ENCODE results near the gene CENPV.
"Not testable (repeated sequence)": the region's sequence is repeated elsewhere in the genome, so short reads cannot be mapped to it uniquely, and the experiment has no call there.

Gene CENPV

GRCh38 chr17:16314859-16315258 is 38.4 kb downstream of the CENPV start:
- DNase-seq (ENCODE audit: low read depth), result no peak
- H3K4me3 ChIP-seq (ENCODE audit: control insufficient read depth, low read depth, low read length), result no peak overlapping the region
- no peak for TF ChIP-seq CTCF (IDR thresholded peaks at IDR 0.05; ENCODE audit: control insufficient read depth, insufficient read depth, low read depth, low read length, missing control alignments)

- no peak for DNase-seq (ENCODE audit: low read depth)
- H3K4me3 ChIP-seq (ENCODE audit: control insufficient read depth, low read depth, low read length), result no peak overlapping the region
- TF ChIP-seq CTCF (IDR thresholded peaks at IDR 0.05; ENCODE audit: control insufficient read depth, insufficient read depth, low read depth, low read length, missing control alignments), result no peak
Measured at GRCh38 chr17:16314189-16314588, 39.1 kb downstream of the CENPV start.

- no peak overlapping the region for H3K4me3 ChIP-seq (ENCODE audit: control insufficient read depth, low read depth, low read length)
- TF ChIP-seq CTCF (IDR thresholded peaks at IDR 0.05; ENCODE audit: control insufficient read depth, insufficient read depth, low read depth, low read length, missing control alignments), result no peak
- DNase-seq (ENCODE audit: low read depth), result no peak
Measured at GRCh38 chr17:16313139-16314090, 39.9 kb downstream of the CENPV start.

GRCh38 chr17:16312061-16312460 is 41.2 kb downstream of the CENPV start:
- H3K4me3 ChIP-seq (ENCODE audit: control insufficient read depth, low read depth, low read length); DNase-seq (ENCODE audit: low read depth): not testable (repeated sequence)

GRCh38 chr17:16306211-16306610 is 47.1 kb downstream of the CENPV start:
- no peak for TF ChIP-seq CTCF (IDR thresholded peaks at IDR 0.05; ENCODE audit: control insufficient read depth, insufficient read depth, low read depth, low read length, missing control alignments)
- no peak overlapping the region for H3K4me3 ChIP-seq (ENCODE audit: control insufficient read depth, low read depth, low read length)
- no peak for DNase-seq (ENCODE audit: low read depth)

- H3K4me3 ChIP-seq (ENCODE audit: control insufficient read depth, low read depth, low read length), result no peak overlapping the region
- DNase-seq (ENCODE audit: low read depth), result no peak
- TF ChIP-seq CTCF (IDR thresholded peaks at IDR 0.05; ENCODE audit: control insufficient read depth, insufficient read depth, low read depth, low read length, missing control alignments), result peak; percentile 50
Measured at GRCh38 chr17:16304830-16305229, 48.4 kb downstream of the CENPV start.

- H3K4me3 ChIP-seq (ENCODE audit: control insufficient read depth, low read depth, low read length), result no peak overlapping the region
- DNase-seq (ENCODE audit: low read depth), result no peak
- TF ChIP-seq CTCF (IDR thresholded peaks at IDR 0.05; ENCODE audit: control insufficient read depth, insufficient read depth, low read depth, low read length, missing control alignments), result no peak
Measured at GRCh38 chr17:16302856-16303255, 50.4 kb downstream of the CENPV start.

All from AG09309 (cell line).